Liver (tissue), 9 donors: Measurements from ENCODE around the gene ADCY9. TPM values are rescaled to one million over a fixed set of nuclear protein-coding genes. Genes with fewer than 3 reads are reported as not detected.
"Not testable (repeated sequence)": the region's sequence is repeated elsewhere in the genome, so short reads cannot be mapped to it uniquely, and the experiment has no call there.

ENCODE experiments used
- DNase-seq: peaks from one replicate; pipeline ENCODE4 v3.0.0-alpha.2; 2017; ENCODE audit warnings: low spot score
- H3K27ac ChIP-seq, 2 donors: one replicate each; pipeline ENCODE4 v1.7.0; 2013; ENCODE audit warnings: inconsistent platforms in 2 of 2, low read length in 2 of 2, control low read depth in 1 of 2, low read depth in 1 of 2, mild to moderate bottlenecking in 1 of 2
- H3K27me3 ChIP-seq, 4 donors: one replicate each; pipeline versions ENCODE4 v1.6.1 to v1.7.0; 2013; ENCODE audit warnings: low read length in 3 of 4, inconsistent platforms in 1 of 4, mild to moderate bottlenecking in 1 of 4, moderate library complexity in 1 of 4; ENCODE audit not compliant: control insufficient read depth in 4 of 4, insufficient read depth in 4 of 4
- H3K36me3 ChIP-seq, 4 donors: one replicate each; pipeline versions ENCODE4 v1.6.1 to v1.7.0; 2013; ENCODE audit warnings: low read length in 3 of 4, mild to moderate bottlenecking in 3 of 4, low read depth in 1 of 4, moderate library complexity in 1 of 4; ENCODE audit not compliant: control insufficient read depth in 4 of 4, insufficient read depth in 3 of 4
- H3K4me1 ChIP-seq, 4 donors: one replicate each; pipeline versions ENCODE4 v1.6.1 to v1.7.0; 2013; ENCODE audit warnings: low read length in 3 of 4, mild to moderate bottlenecking in 3 of 4, moderate library complexity in 1 of 4; ENCODE audit not compliant: control insufficient read depth in 4 of 4, insufficient read depth in 4 of 4
- H3K4me3 ChIP-seq, 3 donors: one replicate each; pipeline versions ENCODE4 v1.6.1 to v1.7.0; 2013; ENCODE audit warnings: low read length in 3 of 3, control low read depth in 1 of 3, low read depth in 1 of 3, mild to moderate bottlenecking in 1 of 3
- H3K9ac ChIP-seq, 2 donors: one replicate each; pipeline ENCODE4 v1.7.0; 2013; ENCODE audit warnings: low read length in 2 of 2, mild to moderate bottlenecking in 2 of 2, moderate library complexity in 2 of 2, control low read depth in 1 of 2, low read depth in 1 of 2
- H3K9me3 ChIP-seq, 4 donors: one replicate each; pipeline versions ENCODE4 v1.6.1 to v1.7.0; 2013; ENCODE audit warnings: low read length in 3 of 4; ENCODE audit not compliant: control insufficient read depth in 4 of 4
- FOXA1 ChIP-seq: IDR thresholded peaks from 2 replicates; pipeline ENCODE4 v1.6.1; 2016; ENCODE audit warnings: antibody characterized with exemption
- FOXA2 ChIP-seq: IDR thresholded peaks from 2 replicates; pipeline ENCODE4 v1.6.1; 2016; ENCODE audit warnings: antibody characterized with exemption
- HNF4A ChIP-seq, 2 donors: conservative IDR thresholded peaks; 2 replicates each; pipeline ENCODE4 v1.6.1; 2016; ENCODE audit warnings: antibody characterized with exemption in 2 of 2, mild to moderate bottlenecking in 2 of 2
- HNF4G ChIP-seq: IDR thresholded peaks from 2 replicates; pipeline ENCODE4 v1.6.1; 2016; ENCODE audit warnings: antibody characterized with exemption
- JUND ChIP-seq, 2 donors: IDR thresholded peaks; 2 replicates each; pipeline ENCODE4 v1.6.1; 2016; ENCODE audit warnings: antibody characterized with exemption in 2 of 2
- NR2F2 ChIP-seq: IDR thresholded peaks from 2 replicates; pipeline ENCODE4 v1.6.1; 2016; ENCODE audit warnings: antibody characterized with exemption
- RAD21 ChIP-seq, 2 donors: IDR thresholded peaks; 2 replicates each; pipeline ENCODE4 v1.6.1; 2016; ENCODE audit warnings: antibody characterized with exemption in 2 of 2, mild to moderate bottlenecking in 2 of 2
- RXRA ChIP-seq, 2 donors: IDR thresholded peaks; 2 replicates each; pipeline ENCODE4 v1.6.1; 2017 to 2018; ENCODE audit warnings: antibody characterized with exemption in 2 of 2, mild to moderate bottlenecking in 1 of 2
- SP1 ChIP-seq: IDR thresholded peaks from 2 replicates; pipeline ENCODE4 v1.6.1; 2018; ENCODE audit warnings: antibody characterized with exemption, mild to moderate bottlenecking
- TAF1 ChIP-seq: conservative IDR thresholded peaks from 2 replicates; pipeline ENCODE4 v1.6.1; 2016; ENCODE audit warnings: antibody characterized with exemption, mild to moderate bottlenecking
- YY1 ChIP-seq: IDR thresholded peaks from 2 replicates; pipeline ENCODE4 v1.6.1; 2016; ENCODE audit warnings: antibody characterized with exemption, mild to moderate bottlenecking
- WGBS: extraction: QIAGEN DNeasy Blood & Tissue Kit; methylation state at CpG from one replicate; pipeline ENCODE4 v1.1.7; 2013; 5-methylcytosine and 5-hydroxymethylcytosine counted together
- polyA plus RNA-seq, 2 donors: library from polyadenylated mRNA; stranded (reverse) in 1 of 2; unstranded in 1 of 2; fragments of 200-250 nt in 1 of 2; fragments of >200 nt in 1 of 2; fragmentation: Nextera tagmentation in 1 of 2; extraction: Ambion mirVana in 1 of 2; gene quantifications; one replicate each; pipeline versions ENCODE4 v1.2.1 to v1.2.3, GENCODE V29; 2013 to 2015
- total RNA-seq, 2 donors: library from RNA; depleted of rRNA; stranded (reverse); fragments of >200 nt; gene quantifications; one replicate each; pipeline ENCODE4 v1.2.3, GENCODE V29; 2014
- TF ChIP-seq, protein P1 (sequence below): fragments of 150-350 bp; IDR thresholded peaks from 2 replicates; pipeline ENCODE4 v1.5.1; 2017; ENCODE audit warnings: improper control_type of control experiment, low read depth, low read length; ENCODE audit not compliant: missing input control
- TF ChIP-seq, protein P2 (sequence below): IDR thresholded peaks from 2 replicates; pipeline ENCODE4 v1.6.1; 2016; ENCODE audit warnings: antibody characterized with exemption
- TF ChIP-seq, protein P3 (sequence below): IDR thresholded peaks from 2 replicates; pipeline ENCODE4 v1.6.1; 2016; ENCODE audit warnings: antibody characterized with exemption
- TF ChIP-seq, protein P4 (sequence below): IDR thresholded peaks from 2 replicates; pipeline ENCODE4 v1.6.1; 2016; ENCODE audit warnings: antibody characterized with exemption
- donor health status: healthy.
- donor health status: healthy.
- donor health status: healthy.
- donor health status: healthy.
- donor health status: healthy.

Gene ADCY9
- total and polyA plus RNA-seq, 4 donors: 3.6 to 25.1 (median 11.0) TPM

DNA sequence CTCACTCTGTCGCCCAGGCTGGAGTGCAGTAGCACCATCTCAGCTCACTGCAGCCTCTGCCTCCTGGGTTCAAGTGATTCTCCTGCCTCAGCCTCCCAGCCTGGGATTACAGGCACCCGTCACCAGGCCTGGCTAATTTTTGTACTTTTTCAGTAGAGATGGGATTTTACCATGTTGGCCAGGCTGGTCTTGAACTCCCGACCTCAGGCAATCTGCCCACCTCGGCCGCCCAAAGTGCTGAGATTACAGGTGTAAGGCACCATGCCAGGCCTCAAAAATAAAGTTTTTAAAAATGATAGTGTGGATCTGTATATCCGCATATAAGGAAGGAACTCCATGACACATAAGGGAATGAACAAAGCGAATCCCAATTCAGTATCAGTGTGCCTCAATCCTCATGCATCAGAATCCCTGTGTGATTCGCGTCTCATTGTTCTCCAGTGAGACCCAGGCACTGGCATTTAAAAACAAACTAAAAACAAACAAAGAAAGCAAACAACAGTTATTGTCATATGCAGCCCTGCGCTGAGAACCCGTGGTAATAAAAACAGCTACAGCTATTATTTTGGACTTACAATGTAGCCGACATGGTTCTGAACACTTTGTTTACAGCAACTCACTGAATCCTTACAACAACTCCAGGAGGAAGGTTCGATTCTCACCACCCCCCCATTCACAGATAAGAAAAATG, 181.6 kb downstream of the ADCY9 start:
- no peak for TF ChIP-seq RAD21 (IDR thresholded peaks at IDR 0.05)
- TF ChIP-seq FOXA2: no peak
- no peak for TF ChIP-seq NR2F2
- TF ChIP-seq RXRA (IDR thresholded peaks at IDR 0.05): no peak
- TF ChIP-seq, protein P1, sequence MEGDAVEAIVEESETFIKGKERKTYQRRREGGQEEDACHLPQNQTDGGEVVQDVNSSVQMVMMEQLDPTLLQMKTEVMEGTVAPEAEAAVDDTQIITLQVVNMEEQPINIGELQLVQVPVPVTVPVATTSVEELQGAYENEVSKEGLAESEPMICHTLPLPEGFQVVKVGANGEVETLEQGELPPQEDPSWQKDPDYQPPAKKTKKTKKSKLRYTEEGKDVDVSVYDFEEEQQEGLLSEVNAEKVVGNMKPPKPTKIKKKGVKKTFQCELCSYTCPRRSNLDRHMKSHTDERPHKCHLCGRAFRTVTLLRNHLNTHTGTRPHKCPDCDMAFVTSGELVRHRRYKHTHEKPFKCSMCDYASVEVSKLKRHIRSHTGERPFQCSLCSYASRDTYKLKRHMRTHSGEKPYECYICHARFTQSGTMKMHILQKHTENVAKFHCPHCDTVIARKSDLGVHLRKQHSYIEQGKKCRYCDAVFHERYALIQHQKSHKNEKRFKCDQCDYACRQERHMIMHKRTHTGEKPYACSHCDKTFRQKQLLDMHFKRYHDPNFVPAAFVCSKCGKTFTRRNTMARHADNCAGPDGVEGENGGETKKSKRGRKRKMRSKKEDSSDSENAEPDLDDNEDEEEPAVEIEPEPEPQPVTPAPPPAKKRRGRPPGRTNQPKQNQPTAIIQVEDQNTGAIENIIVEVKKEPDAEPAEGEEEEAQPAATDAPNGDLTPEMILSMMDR: no peak
- TF ChIP-seq, protein P2, sequence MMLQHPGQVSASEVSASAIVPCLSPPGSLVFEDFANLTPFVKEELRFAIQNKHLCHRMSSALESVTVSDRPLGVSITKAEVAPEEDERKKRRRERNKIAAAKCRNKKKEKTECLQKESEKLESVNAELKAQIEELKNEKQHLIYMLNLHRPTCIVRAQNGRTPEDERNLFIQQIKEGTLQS: no peak
- TF ChIP-seq HNF4A (conservative IDR thresholded peaks at IDR 0.05): no peak
- TF ChIP-seq, protein P3, sequence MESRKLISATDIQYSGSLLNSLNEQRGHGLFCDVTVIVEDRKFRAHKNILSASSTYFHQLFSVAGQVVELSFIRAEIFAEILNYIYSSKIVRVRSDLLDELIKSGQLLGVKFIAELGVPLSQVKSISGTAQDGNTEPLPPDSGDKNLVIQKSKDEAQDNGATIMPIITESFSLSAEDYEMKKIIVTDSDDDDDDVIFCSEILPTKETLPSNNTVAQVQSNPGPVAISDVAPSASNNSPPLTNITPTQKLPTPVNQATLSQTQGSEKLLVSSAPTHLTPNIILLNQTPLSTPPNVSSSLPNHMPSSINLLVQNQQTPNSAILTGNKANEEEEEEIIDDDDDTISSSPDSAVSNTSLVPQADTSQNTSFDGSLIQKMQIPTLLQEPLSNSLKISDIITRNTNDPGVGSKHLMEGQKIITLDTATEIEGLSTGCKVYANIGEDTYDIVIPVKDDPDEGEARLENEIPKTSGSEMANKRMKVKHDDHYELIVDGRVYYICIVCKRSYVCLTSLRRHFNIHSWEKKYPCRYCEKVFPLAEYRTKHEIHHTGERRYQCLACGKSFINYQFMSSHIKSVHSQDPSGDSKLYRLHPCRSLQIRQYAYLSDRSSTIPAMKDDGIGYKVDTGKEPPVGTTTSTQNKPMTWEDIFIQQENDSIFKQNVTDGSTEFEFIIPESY: no peak
- TF ChIP-seq FOXA1: no peak
- Histone ChIP-seq H3K27me3 (no peaks in the 10 kb centered on the region), H3K27ac (no peak overlapping the region), H3K9me3 (no peaks in the 10 kb centered on the region), H3K4me1 (peaks cover 4 to 8% (median 6%) of the 10 kb centered on the region in 4 donors), H3K36me3 (no peaks in the 10 kb centered on the region), H3K9ac (no peak overlapping the region), H3K4me3 (no peak overlapping the region)
- 67% methylated on average over 13 of the region's 13 CpGs for WGBS
- no peak for DNase-seq

DNA sequence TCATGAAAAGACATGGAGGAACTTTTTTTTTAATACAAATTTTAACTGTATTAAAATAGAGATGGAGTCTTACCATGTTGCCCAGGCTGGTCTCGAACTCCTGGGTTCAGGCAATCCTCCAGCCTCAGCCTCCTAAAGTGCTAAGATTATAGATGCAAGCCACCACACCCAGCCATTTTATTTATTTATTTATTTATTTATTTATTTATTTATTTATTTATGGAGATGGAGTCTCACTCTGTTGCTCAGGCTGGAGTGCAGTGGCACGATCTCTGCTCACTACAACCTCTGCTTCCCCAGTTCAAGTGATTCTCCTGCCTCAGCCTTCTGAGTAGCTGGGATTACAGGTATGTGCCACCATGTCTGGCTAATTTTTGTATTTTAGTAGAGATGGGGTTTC, 189.1 kb downstream of the ADCY9 start:
- not testable (repeated sequence) for H3K4me1 ChIP-seq, H3K9ac ChIP-seq, H3K36me3 ChIP-seq, H3K27me3 ChIP-seq, H3K4me3 ChIP-seq, H3K9me3 ChIP-seq, DNase-seq, H3K27ac ChIP-seq
- 98% methylated on average over 2 of the region's 2 CpGs for WGBS

DNA sequence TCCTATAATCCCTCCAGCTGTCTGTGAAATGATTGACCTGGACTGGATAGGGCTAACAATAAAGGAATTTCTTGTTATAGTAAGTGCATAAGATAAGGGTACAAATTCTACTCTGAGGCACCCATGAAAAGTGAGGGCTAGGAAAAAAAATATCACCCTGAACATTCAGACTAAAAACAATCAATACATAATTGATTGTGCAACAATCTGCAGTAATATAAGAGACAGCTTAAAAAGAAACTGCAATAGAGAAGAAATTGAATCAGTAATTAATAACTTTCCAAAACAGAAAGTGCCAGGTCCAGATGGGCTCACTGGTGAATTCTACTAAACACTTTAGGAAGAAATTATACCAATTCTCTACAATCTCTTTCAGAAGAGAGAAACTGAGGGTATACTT, 191.5 kb downstream of the ADCY9 start:
- H3K4me1 ChIP-seq: peaks cover 0 to 2% (median 0%) of the 10 kb centered on the region in 4 donors
- DNase-seq: no peak
- no peak overlapping the region for H3K9ac ChIP-seq
- H3K36me3 ChIP-seq: no peaks in the 10 kb centered on the region
- TF ChIP-seq RAD21 (IDR thresholded peaks at IDR 0.05) (no peak), JUND (IDR thresholded peaks at IDR 0.05) (no peak), SP1 (no peak), HNF4G (no peak), FOXA2 (no peak), YY1 (no peak), TAF1 (no peak), RXRA (IDR thresholded peaks at IDR 0.05) (no peak), NR2F2 (no peak)
- TF ChIP-seq, protein P3: no peak
- TF ChIP-seq, protein P2: no peak
- TF ChIP-seq, protein P4, sequence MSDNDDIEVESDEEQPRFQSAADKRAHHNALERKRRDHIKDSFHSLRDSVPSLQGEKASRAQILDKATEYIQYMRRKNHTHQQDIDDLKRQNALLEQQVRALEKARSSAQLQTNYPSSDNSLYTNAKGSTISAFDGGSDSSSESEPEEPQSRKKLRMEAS: no peak
- no peak overlapping the region for H3K4me3 ChIP-seq
- H3K9me3 ChIP-seq: no peaks in the 10 kb centered on the region
- H3K27me3 ChIP-seq: no peaks in the 10 kb centered on the region
- no peak overlapping the region for H3K27ac ChIP-seq
